Thyroid gland (tissue), 4 donors: ENCODE results near the gene MRPS33. TPM values are rescaled to one million over a fixed set of nuclear protein-coding genes. Genes with fewer than 3 reads are reported as not detected.

ENCODE experiments used
- DNase-seq, 2 donors: peaks; one replicate each; pipeline ENCODE4 v3.0.0-alpha.2; 2019
- H3K27ac ChIP-seq, 3 donors: fragments of 200-600 bp; sonication (generic); 1 replicate in 2 of 3; 2 replicates in 1 of 3; pipeline ENCODE4 v1.5.1; 2016 to 2019; ENCODE audit warnings: mild to moderate bottlenecking in 1 of 3, moderate library complexity in 1 of 3
- H3K27me3 ChIP-seq: fragments of 200-600 bp; sonication (generic); one replicate; pipeline ENCODE4 v1.5.1; 2019
- H3K36me3 ChIP-seq, 2 donors: fragments of 200-600 bp; sonication (generic); one replicate each; pipeline ENCODE4 v1.5.1; 2016 to 2019
- H3K4me1 ChIP-seq, 2 donors: fragments of 200-600 bp; sonication (generic); one replicate each; pipeline ENCODE4 v1.5.1; 2017 to 2019
- H3K4me3 ChIP-seq, 3 donors: fragments of 200-600 bp; sonication (generic); replicated peaks in 1 of 3; 1 replicate in 2 of 3; 2 replicates in 1 of 3; pipeline ENCODE4 v1.5.1; 2016; ENCODE audit warnings: mild to moderate bottlenecking in 1 of 3
- H3K9me3 ChIP-seq: fragments of 200-600 bp; sonication (generic); one replicate; pipeline ENCODE4 v1.5.1; 2017
- POLR2A ChIP-seq, 2 donors: fragments of 450-650 bp; IDR thresholded peaks; one replicate each; pipeline ENCODE4 v1.6.1; 2017; ENCODE audit warnings: antibody characterized with exemption in 2 of 2, mild to moderate bottlenecking in 2 of 2, moderate library complexity in 1 of 2
- WGBS, 2 donors: methylation state at CpG; one replicate each; pipeline ENCODE4 v1.1.5; 2017; 5-methylcytosine and 5-hydroxymethylcytosine counted together
- intact Hi-C: fragments of 100-400 bp; cut with DNase I; formaldehyde crosslinking; loops from one replicate; pipeline ENCODE4 v1.15.1; 2023
- total RNA-seq, 4 donors: library from RNA; depleted of rRNA; stranded (reverse); fragments of >200 nt; gene quantifications; one replicate each; pipeline ENCODE4 v1.2.3, GENCODE V29; 2016
- TF ChIP-seq, protein P1 (sequence below), 6 experiments: fragments of 200-600 bp in 3 of 6; fragments of 450-650 bp in 3 of 6; sonication (generic) in 3 of 6; IDR thresholded peaks; one replicate each; pipeline ENCODE4 v1.5.1; 2016 to 2019; ENCODE audit warnings: antibody characterized with exemption in 6 of 6, mild to moderate bottlenecking in 2 of 6, inconsistent platforms in 1 of 6, moderate library complexity in 1 of 6

MRPS33 gene
- total RNA-seq, 4 donors from 2014 or later: 22.2 to 39.4 (median 28.5) TPM

DNA sequence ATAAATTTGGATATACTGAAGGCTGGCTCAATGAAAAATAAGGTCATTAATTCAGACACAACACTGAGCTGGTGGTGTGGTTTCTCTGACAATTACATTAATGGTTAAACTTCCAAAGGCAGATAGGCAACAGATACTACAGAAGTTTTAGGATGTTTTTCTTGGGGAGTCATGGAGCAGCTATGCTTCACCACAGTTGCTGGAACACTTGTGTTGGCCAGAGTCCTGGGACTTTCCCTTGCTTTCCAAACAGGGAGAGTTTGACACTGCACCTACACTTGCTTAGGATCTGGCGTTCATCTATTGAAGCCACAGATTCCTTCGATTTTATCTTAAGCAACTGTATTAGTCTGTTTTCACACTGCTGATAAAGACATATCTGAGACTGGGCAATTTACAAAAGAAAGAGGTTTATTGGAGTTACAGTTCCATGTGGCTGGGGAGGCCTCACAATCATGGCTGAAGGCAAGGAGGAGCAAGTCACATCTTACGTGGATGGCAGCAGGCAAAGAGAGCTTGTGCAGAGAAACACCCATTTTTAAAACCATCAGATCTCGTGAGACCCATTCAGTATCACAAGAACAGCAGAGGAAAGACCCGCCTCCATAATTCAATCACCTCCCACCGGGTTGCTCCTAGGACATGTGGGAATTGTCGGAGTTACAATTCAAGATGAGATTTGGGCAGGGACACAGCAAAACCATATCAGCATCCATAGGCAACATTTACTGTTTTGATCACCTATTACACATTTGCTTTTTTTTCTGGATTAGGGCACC lies 31.3 kb upstream of the MRPS33 start:
- intact Hi-C loops: no loop called here

DNA sequence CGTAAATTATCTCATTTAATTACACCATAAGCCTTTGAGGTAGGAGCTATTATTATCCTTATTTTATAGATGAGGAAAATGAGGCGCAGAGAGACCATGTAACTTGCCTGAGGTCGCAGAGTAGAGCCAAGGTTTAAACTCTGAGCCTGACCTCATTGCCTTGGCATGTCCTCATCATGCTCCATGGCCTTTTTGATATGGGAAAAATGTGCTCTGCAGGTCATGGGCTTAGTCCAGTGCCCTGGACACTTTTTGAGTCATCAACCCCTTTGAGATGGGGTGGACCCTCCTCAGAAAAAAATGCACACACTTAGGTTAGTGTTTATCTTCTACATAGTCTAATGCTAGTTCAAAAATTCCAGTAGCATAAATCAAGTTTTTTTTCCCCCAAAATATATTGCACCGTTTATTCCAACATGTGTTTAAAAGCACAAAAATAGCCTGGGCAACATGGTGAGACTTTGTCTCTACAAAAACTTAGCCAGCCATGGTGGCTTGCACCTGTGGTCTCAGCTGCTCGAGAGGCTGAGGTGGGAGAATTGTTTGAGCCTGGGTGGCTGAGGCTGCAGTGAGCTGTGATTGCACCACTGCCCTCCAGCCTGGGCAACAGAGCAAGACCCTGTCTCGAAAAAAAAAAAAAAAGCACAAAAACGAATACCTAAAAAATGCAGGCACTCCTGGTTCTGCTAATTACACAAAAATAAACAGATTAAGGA lies 30.5 kb upstream of the MRPS33 start:
- no peaks in the 10 kb centered on the region for H3K27me3 ChIP-seq
- no peak overlapping the region for H3K27ac ChIP-seq
- WGBS, 2 donors: 53 to 59% methylated on average over 7 of the region's 7 CpGs
- H3K36me3 ChIP-seq: no peaks in the 10 kb centered on the region
- no peak for TF ChIP-seq POLR2A (IDR thresholded peaks at IDR 0.05)
- TF ChIP-seq, protein P1, sequence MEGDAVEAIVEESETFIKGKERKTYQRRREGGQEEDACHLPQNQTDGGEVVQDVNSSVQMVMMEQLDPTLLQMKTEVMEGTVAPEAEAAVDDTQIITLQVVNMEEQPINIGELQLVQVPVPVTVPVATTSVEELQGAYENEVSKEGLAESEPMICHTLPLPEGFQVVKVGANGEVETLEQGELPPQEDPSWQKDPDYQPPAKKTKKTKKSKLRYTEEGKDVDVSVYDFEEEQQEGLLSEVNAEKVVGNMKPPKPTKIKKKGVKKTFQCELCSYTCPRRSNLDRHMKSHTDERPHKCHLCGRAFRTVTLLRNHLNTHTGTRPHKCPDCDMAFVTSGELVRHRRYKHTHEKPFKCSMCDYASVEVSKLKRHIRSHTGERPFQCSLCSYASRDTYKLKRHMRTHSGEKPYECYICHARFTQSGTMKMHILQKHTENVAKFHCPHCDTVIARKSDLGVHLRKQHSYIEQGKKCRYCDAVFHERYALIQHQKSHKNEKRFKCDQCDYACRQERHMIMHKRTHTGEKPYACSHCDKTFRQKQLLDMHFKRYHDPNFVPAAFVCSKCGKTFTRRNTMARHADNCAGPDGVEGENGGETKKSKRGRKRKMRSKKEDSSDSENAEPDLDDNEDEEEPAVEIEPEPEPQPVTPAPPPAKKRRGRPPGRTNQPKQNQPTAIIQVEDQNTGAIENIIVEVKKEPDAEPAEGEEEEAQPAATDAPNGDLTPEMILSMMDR (IDR thresholded peaks at IDR 0.05): no peak
- no peak overlapping the region for H3K4me3 ChIP-seq
- peak in 1 of 2 donors; percentile 27 for DNase-seq
- peaks cover 0 to 6% of the 10 kb centered on the region in 2 donors for H3K4me1 ChIP-seq
- intact Hi-C loops: no loop called here
- H3K9me3 ChIP-seq: no peaks in the 10 kb centered on the region

More for the DNA sequence above, 31.3 kb upstream of the MRPS33 start:
- Histone ChIP-seq H3K27me3 (no peaks in the 10 kb centered on the region), H3K9me3 (no peaks in the 10 kb centered on the region), H3K36me3 (no peaks in the 10 kb centered on the region), H3K4me1 (peaks cover 0 to 6% of the 10 kb centered on the region in 2 donors), H3K4me3 (no peak overlapping the region), H3K27ac (no peak overlapping the region)
- TF ChIP-seq, protein P1 (IDR thresholded peaks at IDR 0.05): no peak
- TF ChIP-seq POLR2A (IDR thresholded peaks at IDR 0.05): no peak
- peak; percentile 9 to 46 for DNase-seq
- WGBS, 2 donors: 89 to 90% methylated on average over 7 of the region's 7 CpGs

DNA sequence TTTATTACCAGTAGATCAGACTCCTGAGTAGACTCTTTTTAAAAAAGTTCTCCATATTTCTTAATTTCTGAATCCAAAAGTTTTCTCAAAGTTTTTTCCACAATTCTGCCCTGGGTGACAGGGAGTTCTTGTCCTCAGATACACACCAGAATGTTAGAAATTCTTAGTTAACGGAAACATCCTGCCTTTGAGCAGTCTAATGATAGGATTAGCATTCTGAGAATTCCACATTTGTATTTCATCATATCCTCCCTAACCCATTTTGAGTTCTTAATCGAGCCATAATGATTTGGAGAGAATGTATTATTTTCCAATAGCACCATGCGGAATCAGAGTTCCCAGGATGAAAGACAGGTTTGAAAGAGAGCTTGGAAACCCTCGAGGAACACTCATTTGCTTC lies 28.9 kb upstream of the MRPS33 start:
- H3K27ac ChIP-seq: no peak overlapping the region
- H3K4me1 ChIP-seq: peaks cover 0 to 6% of the 10 kb centered on the region in 2 donors
- no peaks in the 10 kb centered on the region for H3K36me3 ChIP-seq
- H3K9me3 ChIP-seq: no peaks in the 10 kb centered on the region
- TF ChIP-seq, protein P1 (IDR thresholded peaks at IDR 0.05): no peak
- TF ChIP-seq POLR2A (IDR thresholded peaks at IDR 0.05): no peak
- intact Hi-C loops: no loop called here
- DNase-seq: no peak
- WGBS, 2 donors: 84 to 85% methylated on average over 4 of the region's 4 CpGs
- no peaks in the 10 kb centered on the region for H3K27me3 ChIP-seq
- H3K4me3 ChIP-seq: no peak overlapping the region

DNA sequence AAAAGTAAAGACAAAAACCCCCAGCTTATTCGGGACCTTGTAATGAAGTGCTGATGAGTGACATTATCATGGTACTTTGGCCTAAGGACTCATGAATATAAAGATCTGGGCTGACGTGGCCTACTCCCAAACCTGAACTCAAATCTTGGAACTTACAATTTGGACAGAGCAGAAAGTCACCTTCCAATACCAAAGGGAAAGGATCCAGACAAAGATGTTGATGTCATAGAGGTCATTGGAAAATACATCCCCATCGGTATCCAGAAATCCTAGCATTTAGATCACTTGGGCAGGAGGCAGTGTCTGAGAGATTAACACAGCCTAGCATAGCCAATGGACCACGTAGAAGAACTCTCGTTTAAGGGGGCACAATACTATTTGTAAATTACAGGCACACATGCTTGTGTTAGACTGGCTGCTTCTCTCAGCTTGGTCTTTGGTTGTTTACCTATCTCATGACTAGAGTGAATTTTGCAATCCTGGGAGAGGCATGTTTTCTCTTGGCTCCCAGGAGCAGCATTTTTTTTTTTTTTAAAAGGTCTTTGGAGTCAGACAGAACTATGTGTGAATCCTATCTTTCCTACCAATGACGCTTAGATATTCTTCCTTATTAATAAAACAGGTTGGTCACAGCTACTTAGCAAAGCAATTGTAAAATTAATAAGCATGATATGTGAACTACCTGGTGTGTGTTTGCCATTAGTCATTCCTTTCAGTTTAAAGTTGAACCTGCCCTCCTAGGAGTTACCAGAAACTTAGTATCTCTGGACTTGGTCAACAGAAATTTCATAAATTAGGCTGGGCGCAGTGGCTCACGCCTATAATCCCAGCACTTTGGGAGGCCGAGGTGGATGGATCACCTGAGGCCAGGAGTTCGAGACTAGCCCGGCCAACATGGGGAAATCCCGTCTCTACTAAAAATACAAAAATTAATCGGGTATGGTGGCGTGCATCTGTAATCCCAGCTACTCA lies 27.8 kb upstream of the MRPS33 start:
- H3K4me3 ChIP-seq: no peak overlapping the region
- intact Hi-C loops: no loop called here
- no peaks in the 10 kb centered on the region for H3K27me3 ChIP-seq
- peaks cover 0 to 6% of the 10 kb centered on the region in 2 donors for H3K4me1 ChIP-seq
- no peaks in the 10 kb centered on the region for H3K9me3 ChIP-seq
- 85% methylated on average over 14 of the region's 14 CpGs for WGBS, 2 donors
- H3K36me3 ChIP-seq: no peaks in the 10 kb centered on the region
- TF ChIP-seq POLR2A (IDR thresholded peaks at IDR 0.05): no peak
- TF ChIP-seq, protein P1 (IDR thresholded peaks at IDR 0.05): no peak
- no peak for DNase-seq
- no peak overlapping the region for H3K27ac ChIP-seq
